NCI-H748 (cell line): ENCODE data around the gene TRAPPC11.
A peak's percentile ranks its signal among the peaks of the same experiment; 100 is the strongest.
"Not testable (repeated sequence)": the region's sequence is repeated elsewhere in the genome, so short reads cannot be mapped to it uniquely, and the experiment has no call there.

ENCODE experiments used
- DNase-seq: peaks from one replicate; lab custom pipeline; 2025; ENCODE audit not compliant: unreplicated experiment; lab: John Stamatoyannopoulos, UW

Gene TRAPPC11

GRCh38 chr4:183659029-183659871 lies at the start of gene TRAPPC11, which contains the start of gene RWDD4:
Gene TRAPPC11, plus strand, starts transcription at chr4:183659293. Its CDS starts 4,575 bp downstream, at chr4:183663868.
Gene RWDD4, minus strand, starts transcription at chr4:183659185. Its CDS starts 233 bp downstream, at chr4:183658952.
- DNase-seq = peak; percentile 96

GRCh38 chr4:183610033-183610432 lies 49.1 kb upstream of the TRAPPC11 start:
- no peak for DNase-seq

- no peak for DNase-seq
Measured at GRCh38 chr4:183610613-183611012, 48.5 kb upstream of the TRAPPC11 start.

- DNase-seq = no peak
Measured at GRCh38 chr4:183611210-183611830, 47.8 kb upstream of the TRAPPC11 start.

GRCh38 chr4:183612329-183613250 lies 46.5 kb upstream of the TRAPPC11 start:
- no peak for DNase-seq

- DNase-seq = no peak
Measured at GRCh38 chr4:183617075-183617474, 42.0 kb upstream of the TRAPPC11 start.

GRCh38 chr4:183618681-183619080 lies 40.4 kb upstream of the TRAPPC11 start:
- no peak for DNase-seq

- no peak for DNase-seq
Measured at GRCh38 chr4:183620421-183620820, 38.7 kb upstream of the TRAPPC11 start.

GRCh38 chr4:183621875-183622274 lies 37.2 kb upstream of the TRAPPC11 start:
- no peak for DNase-seq

- DNase-seq = no peak
Measured at GRCh38 chr4:183624548-183624947, 34.5 kb upstream of the TRAPPC11 start.

GRCh38 chr4:183626168-183626567 lies 32.9 kb upstream of the TRAPPC11 start:
- no peak for DNase-seq

GRCh38 chr4:183627286-183627685 lies 31.8 kb upstream of the TRAPPC11 start:
- DNase-seq = not testable (repeated sequence)

GRCh38 chr4:183627979-183628588 lies 31.0 kb upstream of the TRAPPC11 start:
- DNase-seq = no peak

- DNase-seq = no peak
Measured at GRCh38 chr4:183631577-183632198, 27.4 kb upstream of the TRAPPC11 start.

- no peak for DNase-seq
Measured at GRCh38 chr4:183632689-183633088, 26.4 kb upstream of the TRAPPC11 start.

GRCh38 chr4:183633476-183634400 lies 25.4 kb upstream of the TRAPPC11 start:
- no peak for DNase-seq

GRCh38 chr4:183635321-183635720 lies 23.8 kb upstream of the TRAPPC11 start:
- DNase-seq = no peak

- no peak for DNase-seq
Measured at GRCh38 chr4:183635741-183636140, 23.4 kb upstream of the TRAPPC11 start.

- DNase-seq = peak; percentile 19
Measured at GRCh38 chr4:183636503-183636902, 22.6 kb upstream of the TRAPPC11 start.
